ENCODE data around the gene FMO1. TPM values are rescaled to one million over a fixed set of nuclear protein-coding genes. Genes with fewer than 3 reads are reported as not detected.

Gene FMO1
- total RNA-seq, 1 donor, result 0.18 TPM

DNA sequence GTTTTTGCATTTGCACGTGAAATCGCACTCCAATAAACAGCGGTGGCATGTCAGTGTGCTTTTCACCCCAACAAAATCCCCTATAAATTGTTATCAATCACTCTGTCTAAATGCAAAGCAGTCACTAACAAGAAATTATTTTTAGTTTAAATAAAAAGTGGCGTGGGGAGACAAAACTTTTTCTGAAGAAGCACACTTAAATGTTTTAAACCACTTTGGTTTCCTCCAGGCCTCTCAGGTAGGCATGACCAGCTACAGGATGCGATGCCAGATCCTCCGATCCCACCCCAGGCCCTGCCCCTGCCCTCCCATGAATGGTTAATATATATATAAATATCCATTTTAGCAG lies 3.6 kb downstream of the FMO1 start:
- H3K4me3 ChIP-seq (ENCODE audit: low read depth, low read length), result peak overlapping the region; percentile 60
- TF ChIP-seq, protein P1, sequence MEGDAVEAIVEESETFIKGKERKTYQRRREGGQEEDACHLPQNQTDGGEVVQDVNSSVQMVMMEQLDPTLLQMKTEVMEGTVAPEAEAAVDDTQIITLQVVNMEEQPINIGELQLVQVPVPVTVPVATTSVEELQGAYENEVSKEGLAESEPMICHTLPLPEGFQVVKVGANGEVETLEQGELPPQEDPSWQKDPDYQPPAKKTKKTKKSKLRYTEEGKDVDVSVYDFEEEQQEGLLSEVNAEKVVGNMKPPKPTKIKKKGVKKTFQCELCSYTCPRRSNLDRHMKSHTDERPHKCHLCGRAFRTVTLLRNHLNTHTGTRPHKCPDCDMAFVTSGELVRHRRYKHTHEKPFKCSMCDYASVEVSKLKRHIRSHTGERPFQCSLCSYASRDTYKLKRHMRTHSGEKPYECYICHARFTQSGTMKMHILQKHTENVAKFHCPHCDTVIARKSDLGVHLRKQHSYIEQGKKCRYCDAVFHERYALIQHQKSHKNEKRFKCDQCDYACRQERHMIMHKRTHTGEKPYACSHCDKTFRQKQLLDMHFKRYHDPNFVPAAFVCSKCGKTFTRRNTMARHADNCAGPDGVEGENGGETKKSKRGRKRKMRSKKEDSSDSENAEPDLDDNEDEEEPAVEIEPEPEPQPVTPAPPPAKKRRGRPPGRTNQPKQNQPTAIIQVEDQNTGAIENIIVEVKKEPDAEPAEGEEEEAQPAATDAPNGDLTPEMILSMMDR (IDR thresholded peaks at IDR 0.05; ENCODE audit: insufficient read depth, low read length), result no peak
- no peak for DNase-seq (ENCODE audit: low read depth)

DNA sequence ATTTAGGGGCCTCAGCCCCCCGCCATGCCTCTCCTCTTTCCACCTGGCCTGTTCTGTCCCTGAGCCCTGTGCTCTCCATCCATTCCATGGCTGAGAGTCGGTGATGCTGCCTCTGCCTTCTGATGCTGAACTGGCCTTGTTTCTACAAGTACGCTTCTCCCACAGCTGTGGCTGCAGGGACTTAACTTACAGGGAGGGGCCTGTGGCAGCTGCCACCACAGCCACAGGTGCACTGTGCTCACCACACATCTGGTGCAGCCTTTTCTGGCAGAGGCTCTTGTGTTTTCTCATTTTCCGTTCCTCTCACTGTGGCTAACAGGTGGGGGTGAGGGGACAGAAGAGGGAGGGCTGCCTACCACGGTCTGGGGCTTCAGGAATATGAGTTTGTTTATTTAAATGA lies 4.2 kb downstream of the FMO1 start:
- TF ChIP-seq, protein P1 (IDR thresholded peaks at IDR 0.05; ENCODE audit: insufficient read depth, low read length), result no peak
- DNase-seq (ENCODE audit: low read depth), result no peak
- no peak overlapping the region for H3K4me3 ChIP-seq (ENCODE audit: low read depth, low read length)

DNA sequence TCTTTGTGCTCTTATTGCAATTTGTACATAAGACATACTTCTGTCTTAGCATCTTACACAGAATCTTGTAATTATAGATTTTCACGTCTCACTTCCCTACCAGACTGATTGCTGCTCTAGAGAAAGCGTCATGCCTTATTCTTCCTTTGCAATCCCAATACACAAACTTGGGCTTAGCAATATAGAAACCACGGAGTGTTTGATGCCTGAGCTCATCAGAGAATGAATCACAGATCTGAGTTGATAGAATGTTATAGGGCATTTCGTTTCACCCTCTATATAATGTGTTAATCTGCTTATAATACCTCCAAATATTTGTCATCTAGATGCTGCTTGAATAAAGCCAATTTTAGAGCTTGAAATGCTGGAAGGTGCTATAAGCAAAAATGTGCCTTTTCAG lies 6.6 kb downstream of the FMO1 start:
- no peak overlapping the region for H3K4me3 ChIP-seq (ENCODE audit: low read depth, low read length)
- no peak for DNase-seq (ENCODE audit: low read depth)
- TF ChIP-seq, protein P1 (IDR thresholded peaks at IDR 0.05; ENCODE audit: insufficient read depth, low read length), result no peak

DNA sequence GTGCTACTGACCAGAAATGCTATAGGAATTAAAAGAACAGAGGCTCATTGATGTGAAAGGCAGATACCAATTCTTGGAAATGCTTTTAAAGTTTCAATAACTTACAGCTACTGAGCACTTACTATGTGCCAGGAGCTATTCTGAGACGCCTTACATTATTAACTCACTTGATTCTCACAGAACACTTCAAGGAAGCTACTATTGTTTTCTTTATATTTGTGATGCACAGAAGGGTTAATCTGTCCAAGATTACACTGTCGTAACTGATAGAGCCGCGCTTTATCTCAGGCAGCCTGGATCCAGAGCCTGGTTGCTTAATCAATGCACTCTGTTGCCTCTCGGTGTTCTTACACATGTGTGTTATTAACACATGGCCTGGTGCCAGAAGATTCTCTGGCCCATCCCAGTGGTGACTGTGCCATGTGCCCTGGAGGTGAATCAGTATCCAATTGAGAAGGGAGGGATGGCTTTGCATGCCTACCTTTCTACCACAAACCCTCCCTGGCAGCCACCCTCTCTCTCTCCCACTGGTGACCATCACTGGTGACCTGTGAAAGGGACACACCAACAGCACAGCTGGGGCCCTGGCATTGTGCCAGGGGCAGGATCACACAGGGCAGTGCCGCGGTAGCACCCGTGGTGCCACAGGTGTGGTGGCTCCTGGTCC lies 8.8 kb downstream of the FMO1 start:
- no peak overlapping the region for H3K4me3 ChIP-seq (ENCODE audit: low read depth, low read length)
- TF ChIP-seq, protein P1 (IDR thresholded peaks at IDR 0.05; ENCODE audit: insufficient read depth, low read length), result no peak
- peak; percentile 62 for DNase-seq (ENCODE audit: low read depth)

DNA sequence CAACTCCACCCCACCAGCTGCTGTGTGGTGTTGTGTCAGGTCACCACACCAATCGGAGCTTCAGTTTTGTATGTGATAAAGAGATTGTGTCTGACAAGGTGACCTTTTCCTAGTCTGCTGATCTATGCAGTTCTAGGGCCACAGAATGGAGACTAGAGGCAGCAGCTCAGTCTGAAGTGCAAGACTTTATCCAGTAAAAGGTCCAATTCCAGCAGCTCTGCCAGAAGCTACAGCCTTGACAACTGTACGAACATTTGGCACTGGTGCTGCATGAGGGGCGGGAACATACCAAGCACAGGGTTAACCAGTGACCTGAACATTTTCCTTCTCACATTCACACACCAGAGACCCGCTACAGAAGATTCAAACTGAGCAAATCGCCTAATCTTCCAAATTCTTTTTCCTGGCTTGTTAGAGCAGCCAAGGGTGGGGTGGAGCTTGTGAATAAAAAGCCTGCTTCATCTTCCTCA lies 9.3 kb downstream of the FMO1 start:
- DNase-seq (ENCODE audit: low read depth), result peak; percentile 22
- no peak overlapping the region for H3K4me3 ChIP-seq (ENCODE audit: low read depth, low read length)
- TF ChIP-seq, protein P1 (IDR thresholded peaks at IDR 0.05; ENCODE audit: insufficient read depth, low read length), result no peak

DNA sequence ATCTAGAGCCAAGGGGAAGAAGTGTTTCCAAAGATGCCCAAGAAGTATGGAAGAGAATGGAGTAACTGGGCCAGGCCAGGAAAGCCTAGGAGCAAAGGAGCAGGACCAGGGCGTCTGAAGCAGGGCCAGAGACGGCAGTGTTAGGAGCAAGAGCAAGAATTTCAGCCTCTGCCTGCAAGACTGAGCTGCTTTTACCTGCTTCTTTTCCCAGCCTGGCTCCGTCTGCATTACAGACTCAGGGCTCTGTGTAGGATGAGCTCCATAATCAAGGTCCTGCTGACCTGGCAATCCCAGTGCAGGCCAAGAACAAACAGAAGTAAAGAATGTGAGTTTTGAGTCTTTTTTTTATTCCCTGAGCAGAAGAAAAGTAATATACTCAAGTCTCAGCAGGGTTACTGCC lies 10.1 kb downstream of the FMO1 start:
- no peak overlapping the region for H3K4me3 ChIP-seq (ENCODE audit: low read depth, low read length)
- DNase-seq (ENCODE audit: low read depth), result no peak
- TF ChIP-seq, protein P1 (IDR thresholded peaks at IDR 0.05; ENCODE audit: insufficient read depth, low read length), result no peak

DNA sequence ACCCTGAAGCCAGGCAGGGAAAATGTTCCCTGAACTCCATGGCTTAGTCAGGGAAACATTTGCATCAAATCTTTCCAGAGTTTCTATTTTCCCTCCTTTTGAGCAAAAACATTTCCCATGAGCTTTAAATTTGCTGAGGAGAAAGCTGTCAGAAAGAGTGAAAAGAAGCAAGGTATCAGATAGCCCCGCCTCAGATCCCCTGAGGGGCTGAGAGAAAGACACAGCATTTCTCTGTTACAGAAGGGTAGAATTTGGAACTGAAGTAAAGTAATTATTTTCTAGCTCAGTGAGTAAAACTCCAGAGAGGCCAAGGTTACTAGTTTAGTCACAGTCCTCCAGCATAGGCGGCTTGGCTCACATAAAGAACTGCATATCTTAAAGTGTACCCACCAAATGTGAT lies 10.6 kb downstream of the FMO1 start:
- TF ChIP-seq, protein P1 (IDR thresholded peaks at IDR 0.05; ENCODE audit: insufficient read depth, low read length), result no peak
- no peak overlapping the region for H3K4me3 ChIP-seq (ENCODE audit: low read depth, low read length)
- peak; percentile 5 for DNase-seq (ENCODE audit: low read depth)
